ENCODE measurements around the gene POMT2. TPM values are rescaled to one million over a fixed set of nuclear protein-coding genes. Genes with fewer than 3 reads are reported as not detected.
"Not testable (repeated sequence)": the region's sequence is repeated elsewhere in the genome, so short reads cannot be mapped to it uniquely, and the experiment has no call there.

The POMT2 gene
- total RNA-seq, 1 donor from 2014 or later: 14.6 TPM

DNA sequence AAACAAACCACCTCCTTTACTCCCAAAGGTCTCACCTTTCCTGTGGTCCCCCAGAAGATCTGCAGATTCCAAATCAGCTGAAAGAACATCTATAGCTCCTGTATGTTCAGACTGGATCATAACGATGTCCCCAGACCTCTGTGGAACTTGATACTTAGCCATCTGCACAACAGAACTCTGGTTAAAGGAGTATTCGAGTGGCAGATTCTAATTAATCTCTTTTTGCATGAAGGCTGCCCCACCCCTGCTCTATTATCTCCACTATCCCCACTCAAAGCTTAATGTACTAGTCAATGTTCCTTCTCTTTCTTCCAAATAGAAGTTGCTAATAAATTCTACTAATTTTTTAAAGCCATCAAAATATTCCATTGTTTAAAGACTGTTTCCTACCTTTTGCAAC lies 23.0 kb upstream of the POMT2 start:
- Histone ChIP-seq H3K9me3 (ENCODE audit: control insufficient read depth in 3 of 3, low read length in 3 of 3) (no peaks in the 10 kb centered on the region), H3K4me1 (ENCODE audit: control insufficient read depth in 3 of 3, insufficient read depth in 3 of 3, low read length in 3 of 3) (peaks cover 3 to 11% (median 3%) of the 10 kb centered on the region in 3 donors), H3K36me3 (ENCODE audit: control insufficient read depth in 3 of 3, insufficient read depth in 3 of 3, low read length in 3 of 3) (peaks cover 0 to 19% (median 15%) of the 10 kb centered on the region in 3 donors), H3K9ac (ENCODE audit: low read depth in 1 of 3, low read length in 3 of 3) (no peak overlapping the region), H3K27ac (ENCODE audit: low read depth, low read length) (no peak overlapping the region), H3K27me3 (ENCODE audit: control insufficient read depth in 3 of 3, insufficient read depth in 3 of 3, low read length in 3 of 3) (no peaks in the 10 kb centered on the region), H3K4me3 (ENCODE audit: low read length in 3 of 3) (no peak overlapping the region)

DNA sequence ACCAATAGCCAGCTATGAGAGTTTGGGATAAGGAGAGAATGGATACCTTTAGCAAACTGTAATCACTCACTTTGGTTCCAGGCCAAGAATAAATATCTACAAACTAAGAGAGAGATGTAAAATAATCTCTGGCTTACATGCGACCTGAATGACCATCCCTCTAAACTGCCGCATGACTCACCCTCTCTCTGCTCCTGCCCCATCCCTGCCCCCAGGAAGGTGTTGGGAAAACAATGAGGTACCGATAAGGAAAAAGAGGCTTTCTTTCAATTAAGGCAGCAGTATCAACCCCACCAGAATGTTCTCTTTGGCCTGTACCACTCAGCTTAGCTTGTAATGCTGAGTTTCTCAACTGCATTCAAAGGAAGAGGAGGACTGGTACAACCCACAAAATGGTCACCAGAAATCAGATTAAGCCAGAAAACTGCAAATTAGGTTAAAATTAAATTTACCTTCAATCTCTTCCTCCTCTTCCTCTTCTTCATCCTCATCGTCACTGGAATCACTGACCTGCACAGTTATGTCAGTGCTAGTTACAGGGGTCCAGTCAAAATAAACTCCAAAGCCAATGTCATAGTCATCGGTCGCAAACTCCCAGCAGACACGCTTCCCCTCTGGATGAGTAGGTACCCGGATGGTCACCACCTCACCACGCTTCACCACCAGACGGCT lies 22.2 kb upstream of the POMT2 start:
- H3K9ac ChIP-seq (ENCODE audit: low read depth in 1 of 3, low read length in 3 of 3): no peak overlapping the region
- H3K4me3 ChIP-seq (ENCODE audit: low read length in 3 of 3): no peak overlapping the region
- H3K27me3 ChIP-seq (ENCODE audit: control insufficient read depth in 3 of 3, insufficient read depth in 3 of 3, low read length in 3 of 3): no peaks in the 10 kb centered on the region
- peaks cover 3 to 11% (median 3%) of the 10 kb centered on the region in 3 donors for H3K4me1 ChIP-seq (ENCODE audit: control insufficient read depth in 3 of 3, insufficient read depth in 3 of 3, low read length in 3 of 3)
- no peaks in the 10 kb centered on the region for H3K9me3 ChIP-seq (ENCODE audit: control insufficient read depth in 3 of 3, low read length in 3 of 3)
- H3K36me3 ChIP-seq (ENCODE audit: control insufficient read depth in 3 of 3, insufficient read depth in 3 of 3, low read length in 3 of 3): peaks cover 0 to 19% (median 15%) of the 10 kb centered on the region in 3 donors
- H3K27ac ChIP-seq (ENCODE audit: low read depth, low read length): no peak overlapping the region

DNA sequence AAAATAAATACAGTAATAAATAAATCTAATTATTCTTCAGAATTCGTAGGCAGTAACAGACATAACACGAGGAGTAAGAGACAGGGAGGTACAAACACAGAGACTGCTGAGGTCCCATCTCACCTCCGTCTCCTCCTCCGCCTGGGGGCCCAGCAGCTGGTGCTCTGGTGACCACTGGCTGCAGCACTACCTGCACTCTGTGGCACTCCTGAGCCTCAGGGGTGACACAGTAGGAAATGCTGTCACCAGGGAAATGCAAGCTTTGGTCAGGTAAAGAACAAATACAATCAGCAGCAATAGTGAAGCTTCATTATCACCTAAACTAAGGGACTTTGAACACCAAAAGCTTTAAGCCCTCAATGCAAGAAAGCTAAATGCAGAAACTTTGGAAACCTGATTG lies 19.7 kb upstream of the POMT2 start:
- Histone ChIP-seq H3K4me1 (ENCODE audit: control insufficient read depth in 3 of 3, insufficient read depth in 3 of 3, low read length in 3 of 3) (peaks cover 3 to 11% (median 3%) of the 10 kb centered on the region in 3 donors), H3K36me3 (ENCODE audit: control insufficient read depth in 3 of 3, insufficient read depth in 3 of 3, low read length in 3 of 3) (peaks cover 0 to 19% (median 15%) of the 10 kb centered on the region in 3 donors), H3K27ac (ENCODE audit: low read depth, low read length) (no peak overlapping the region), H3K9ac (ENCODE audit: low read depth in 1 of 3, low read length in 3 of 3) (no peak overlapping the region), H3K4me3 (ENCODE audit: low read length in 3 of 3) (no peak overlapping the region), H3K27me3 (ENCODE audit: control insufficient read depth in 3 of 3, insufficient read depth in 3 of 3, low read length in 3 of 3) (no peaks in the 10 kb centered on the region), H3K9me3 (ENCODE audit: control insufficient read depth in 3 of 3, low read length in 3 of 3) (no peaks in the 10 kb centered on the region)

DNA sequence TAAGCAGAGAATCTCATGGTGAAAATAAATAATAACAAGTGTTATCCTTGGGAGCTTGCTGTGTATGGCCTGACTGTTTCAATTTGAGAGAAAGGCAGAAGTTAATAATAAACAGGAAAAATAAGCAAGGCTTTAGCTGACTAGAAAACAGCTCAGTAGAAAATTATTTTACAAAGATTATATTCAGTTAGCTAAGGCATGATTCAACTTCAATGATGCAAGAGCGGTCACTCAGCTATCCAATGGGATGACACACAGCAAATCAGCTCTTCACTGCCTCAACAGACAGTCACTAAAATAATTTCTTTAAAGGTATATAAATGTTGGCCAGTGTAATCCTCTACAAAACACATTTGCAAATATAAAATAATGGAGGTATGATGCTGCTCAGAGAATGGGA lies 18.7 kb upstream of the POMT2 start:
- no peaks in the 10 kb centered on the region for H3K27me3 ChIP-seq (ENCODE audit: control insufficient read depth in 3 of 3, insufficient read depth in 3 of 3, low read length in 3 of 3)
- peaks cover 0 to 19% (median 15%) of the 10 kb centered on the region in 3 donors for H3K36me3 ChIP-seq (ENCODE audit: control insufficient read depth in 3 of 3, insufficient read depth in 3 of 3, low read length in 3 of 3)
- H3K4me3 ChIP-seq (ENCODE audit: low read length in 3 of 3): no peak overlapping the region
- H3K9me3 ChIP-seq (ENCODE audit: control insufficient read depth in 3 of 3, low read length in 3 of 3): no peaks in the 10 kb centered on the region
- peaks cover 3 to 11% (median 3%) of the 10 kb centered on the region in 3 donors for H3K4me1 ChIP-seq (ENCODE audit: control insufficient read depth in 3 of 3, insufficient read depth in 3 of 3, low read length in 3 of 3)
- no peak overlapping the region for H3K27ac ChIP-seq (ENCODE audit: low read depth, low read length)
- H3K9ac ChIP-seq (ENCODE audit: low read depth in 1 of 3, low read length in 3 of 3): no peak overlapping the region

DNA sequence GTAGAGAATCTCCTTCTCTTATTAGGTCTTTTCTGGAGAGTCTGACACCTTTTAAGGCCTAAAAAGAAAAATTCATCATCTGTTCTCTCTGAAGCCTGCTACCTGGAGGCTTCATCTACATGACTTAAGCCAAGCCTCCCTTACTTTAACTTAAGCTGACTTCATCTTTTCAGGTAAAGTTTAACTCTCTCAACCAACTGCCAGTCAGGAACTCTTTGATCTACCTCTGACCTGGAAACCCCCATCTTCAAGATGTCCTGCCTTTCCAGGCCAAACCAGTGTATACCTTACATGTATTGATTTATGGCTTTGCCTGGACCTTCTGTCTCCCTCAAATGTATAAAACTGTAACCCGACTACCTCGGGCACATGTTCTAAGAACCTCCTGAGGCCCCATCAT lies 17.6 kb upstream of the POMT2 start:
- H3K9ac ChIP-seq (ENCODE audit: low read depth in 1 of 3, low read length in 3 of 3): no peak overlapping the region
- peaks cover 0 to 18% (median 15%) of the 10 kb centered on the region in 3 donors for H3K36me3 ChIP-seq (ENCODE audit: control insufficient read depth in 3 of 3, insufficient read depth in 3 of 3, low read length in 3 of 3)
- no peaks in the 10 kb centered on the region for H3K9me3 ChIP-seq (ENCODE audit: control insufficient read depth in 3 of 3, low read length in 3 of 3)

DNA sequence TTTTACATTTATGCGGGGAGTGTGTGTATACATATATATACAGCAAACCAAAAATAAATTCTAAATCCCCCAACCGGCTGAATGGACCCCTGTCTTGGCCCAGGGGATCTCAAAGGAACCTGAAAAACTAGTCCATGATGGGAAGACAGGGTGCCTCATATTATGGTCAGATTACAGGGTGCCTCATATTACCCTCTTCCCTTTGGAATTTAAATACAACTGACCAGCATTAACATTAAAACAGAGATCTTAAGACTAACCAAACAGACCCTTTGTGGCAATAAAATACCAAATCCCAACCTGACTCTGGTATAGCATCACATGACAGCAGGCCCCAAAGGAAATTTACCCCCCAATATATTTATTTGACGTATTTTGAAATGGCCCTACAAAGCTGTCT lies 17.2 kb upstream of the POMT2 start:
- Histone ChIP-seq H3K9ac (ENCODE audit: low read depth in 1 of 3, low read length in 3 of 3) (no peak overlapping the region), H3K27ac (ENCODE audit: low read depth, low read length) (no peak overlapping the region), H3K36me3 (ENCODE audit: control insufficient read depth in 3 of 3, insufficient read depth in 3 of 3, low read length in 3 of 3) (peaks cover 0 to 15% (median 14%) of the 10 kb centered on the region in 3 donors), H3K4me1 (ENCODE audit: control insufficient read depth in 3 of 3, insufficient read depth in 3 of 3, low read length in 3 of 3) (peaks cover 0 to 2% (median 0%) of the 10 kb centered on the region in 3 donors), H3K4me3 (ENCODE audit: low read length in 3 of 3) (no peak overlapping the region), H3K27me3 (ENCODE audit: control insufficient read depth in 3 of 3, insufficient read depth in 3 of 3, low read length in 3 of 3) (no peaks in the 10 kb centered on the region), H3K9me3 (ENCODE audit: control insufficient read depth in 3 of 3, low read length in 3 of 3) (no peaks in the 10 kb centered on the region)

More for the DNA sequence above, 17.6 kb upstream of the POMT2 start:
- no peaks in the 10 kb centered on the region for H3K27me3 ChIP-seq (ENCODE audit: control insufficient read depth in 3 of 3, insufficient read depth in 3 of 3, low read length in 3 of 3)
- no peak overlapping the region for H3K27ac ChIP-seq (ENCODE audit: low read depth, low read length)
- no peak overlapping the region for H3K4me3 ChIP-seq (ENCODE audit: low read length in 3 of 3)
- peaks cover 0 to 6% (median 3%) of the 10 kb centered on the region in 3 donors for H3K4me1 ChIP-seq (ENCODE audit: control insufficient read depth in 3 of 3, insufficient read depth in 3 of 3, low read length in 3 of 3)

DNA sequence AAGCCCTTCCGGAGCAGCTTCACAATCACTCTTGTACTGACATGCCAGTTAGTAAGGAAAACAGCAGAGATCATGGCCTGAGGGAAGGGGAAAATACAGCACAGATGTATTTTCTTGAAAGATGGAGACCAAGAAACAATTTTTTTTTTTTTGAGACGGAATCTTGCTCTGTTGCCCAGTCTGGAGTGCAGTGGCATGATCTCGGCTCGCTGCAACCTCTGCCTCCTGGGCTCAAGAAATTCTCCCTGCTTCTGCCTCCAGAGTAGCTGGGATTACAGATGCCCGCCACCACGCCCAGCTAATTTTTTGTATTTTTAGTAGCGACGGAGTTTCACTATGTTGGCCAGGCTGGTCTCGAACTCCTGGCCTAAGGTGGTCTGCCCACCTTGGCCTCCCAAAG lies 16.6 kb upstream of the POMT2 start:
- not testable (repeated sequence) for H3K27ac ChIP-seq (ENCODE audit: low read depth, low read length); H3K27me3 ChIP-seq (ENCODE audit: control insufficient read depth in 3 of 3, insufficient read depth in 3 of 3, low read length in 3 of 3)
- H3K36me3 ChIP-seq (ENCODE audit: control insufficient read depth in 3 of 3, insufficient read depth in 3 of 3, low read length in 3 of 3): peaks cover 0 to 15% (median 11%) of the 10 kb centered on the region in 3 donors

DNA sequence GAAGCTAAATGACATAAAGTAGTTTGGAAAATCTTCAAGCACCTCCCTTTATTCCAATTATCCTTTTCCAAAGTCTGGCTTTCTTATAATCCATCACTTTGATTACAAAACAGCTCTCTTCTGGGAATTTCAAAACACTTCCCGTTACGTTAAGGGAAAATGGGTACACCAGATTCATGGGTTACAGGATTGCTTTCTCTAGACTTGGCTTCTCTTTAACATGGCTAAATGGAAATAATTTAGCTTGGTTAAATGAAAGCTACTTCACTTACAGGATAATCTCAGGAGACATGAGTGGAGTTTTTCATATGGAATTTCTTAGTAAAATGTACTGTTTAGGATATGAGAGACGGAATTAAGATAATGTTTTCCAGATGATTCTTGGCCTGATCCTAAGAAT lies 14.9 kb upstream of the POMT2 start:
- no peak overlapping the region for H3K9ac ChIP-seq (ENCODE audit: low read depth in 1 of 3, low read length in 3 of 3)
- no peaks in the 10 kb centered on the region for H3K27me3 ChIP-seq (ENCODE audit: control insufficient read depth in 3 of 3, insufficient read depth in 3 of 3, low read length in 3 of 3)
- no peak overlapping the region for H3K27ac ChIP-seq (ENCODE audit: low read depth, low read length)
- H3K4me1 ChIP-seq (ENCODE audit: control insufficient read depth in 3 of 3, insufficient read depth in 3 of 3, low read length in 3 of 3): no peaks in the 10 kb centered on the region
- H3K9me3 ChIP-seq (ENCODE audit: control insufficient read depth in 3 of 3, low read length in 3 of 3): no peaks in the 10 kb centered on the region
- no peak overlapping the region for H3K4me3 ChIP-seq (ENCODE audit: low read length in 3 of 3)
- peaks cover 0 to 5% (median 4%) of the 10 kb centered on the region in 3 donors for H3K36me3 ChIP-seq (ENCODE audit: control insufficient read depth in 3 of 3, insufficient read depth in 3 of 3, low read length in 3 of 3)

More for the DNA sequence above, 16.6 kb upstream of the POMT2 start:
- not testable (repeated sequence) for H3K4me1 ChIP-seq (ENCODE audit: control insufficient read depth in 3 of 3, insufficient read depth in 3 of 3, low read length in 3 of 3); H3K9me3 ChIP-seq (ENCODE audit: control insufficient read depth in 3 of 3, low read length in 3 of 3); H3K4me3 ChIP-seq (ENCODE audit: low read length in 3 of 3); H3K9ac ChIP-seq (ENCODE audit: low read depth in 1 of 3, low read length in 3 of 3)

DNA sequence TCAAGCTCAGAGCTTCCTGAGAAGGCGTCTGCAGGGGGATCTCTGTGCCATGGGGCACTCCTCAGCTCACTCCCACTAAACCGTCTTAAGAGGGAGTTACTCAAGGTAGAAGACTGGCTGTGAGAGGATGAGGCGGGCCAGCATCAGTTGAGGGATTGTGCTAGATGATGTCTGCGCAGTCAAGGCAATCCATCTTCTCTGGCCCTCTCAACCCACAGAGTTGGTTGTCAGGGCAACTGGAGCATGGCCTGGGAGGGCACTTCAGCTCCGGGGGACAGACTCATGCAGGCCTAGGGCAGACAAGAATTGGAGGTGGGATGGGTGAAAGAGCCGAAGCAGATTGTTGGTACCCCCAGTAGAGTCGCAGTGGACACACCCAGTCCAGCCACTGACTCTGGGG lies 9.2 kb upstream of the POMT2 start:
- H3K27me3 ChIP-seq (ENCODE audit: control insufficient read depth in 3 of 3, insufficient read depth in 3 of 3, low read length in 3 of 3): no peaks in the 10 kb centered on the region
- H3K9ac ChIP-seq (ENCODE audit: low read depth in 1 of 3, low read length in 3 of 3): no peak overlapping the region
- no peaks in the 10 kb centered on the region for H3K4me1 ChIP-seq (ENCODE audit: control insufficient read depth in 3 of 3, insufficient read depth in 3 of 3, low read length in 3 of 3)
- no peaks in the 10 kb centered on the region for H3K9me3 ChIP-seq (ENCODE audit: control insufficient read depth in 3 of 3, low read length in 3 of 3)
- no peak overlapping the region for H3K4me3 ChIP-seq (ENCODE audit: low read length in 3 of 3)
- no peak overlapping the region for H3K27ac ChIP-seq (ENCODE audit: low read depth, low read length)
- H3K36me3 ChIP-seq (ENCODE audit: control insufficient read depth in 3 of 3, insufficient read depth in 3 of 3, low read length in 3 of 3): peaks cover 0 to 8% (median 2%) of the 10 kb centered on the region in 3 donors

DNA sequence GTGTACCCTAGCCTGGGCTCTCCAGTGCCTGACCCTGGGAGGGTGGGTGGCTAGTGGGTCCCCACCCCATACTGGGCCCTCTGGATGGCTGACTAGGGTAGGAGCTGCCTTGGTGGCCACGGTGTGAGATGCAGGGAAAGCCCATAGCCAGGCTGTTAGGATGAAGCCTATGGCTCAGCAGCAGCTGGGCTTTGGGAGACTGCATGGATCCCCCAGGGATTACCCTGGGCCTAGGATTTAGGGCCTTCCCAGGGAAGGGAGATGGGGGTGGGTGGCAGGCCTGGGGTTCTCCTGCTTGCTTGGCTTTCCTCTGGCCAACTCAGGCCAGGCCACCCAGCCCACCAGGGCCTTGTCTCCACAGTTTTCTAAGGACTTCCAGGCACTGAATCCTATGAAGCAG lies 6.4 kb upstream of the POMT2 start:
- Histone ChIP-seq H3K9ac (ENCODE audit: low read depth in 1 of 3, low read length in 3 of 3) (no peak overlapping the region), H3K27me3 (ENCODE audit: control insufficient read depth in 3 of 3, insufficient read depth in 3 of 3, low read length in 3 of 3) (no peaks in the 10 kb centered on the region), H3K27ac (ENCODE audit: low read depth, low read length) (no peak overlapping the region), H3K4me3 (ENCODE audit: low read length in 3 of 3) (no peak overlapping the region), H3K36me3 (ENCODE audit: control insufficient read depth in 3 of 3, insufficient read depth in 3 of 3, low read length in 3 of 3) (peaks cover 0 to 8% (median 2%) of the 10 kb centered on the region in 3 donors), H3K4me1 (ENCODE audit: control insufficient read depth in 3 of 3, insufficient read depth in 3 of 3, low read length in 3 of 3) (peaks cover 5 to 6% (median 5%) of the 10 kb centered on the region in 3 donors), H3K9me3 (ENCODE audit: control insufficient read depth in 3 of 3, low read length in 3 of 3) (no peaks in the 10 kb centered on the region)
